HEK293 (cell line): ENCODE results near the gene METAP1D.

Source experiments
- CTCF ChIA-PET: fragments of 350-600 bp; formaldehyde crosslinking; extraction: SDS; loops from one replicate; lab custom pipeline; 2021; ENCODE audit warnings: antibody characterized with exemption; lab: Yijun Ruan, JAX
- POLR2A ChIA-PET: fragments of 300-600 bp; formaldehyde crosslinking; extraction: SDS; loops from one replicate; lab custom pipeline; 2020; ENCODE audit warnings: antibody characterized with exemption, inconsistent platforms; lab: Yijun Ruan, JAX
- H3K27ac ChIP-seq: fragments of 200-500 bp; sonication (Bioruptor generic); 2 replicates; pipeline ENCODE4 v1.5.1; 2014; ENCODE audit warnings: low read depth, low read length, control low read depth, inconsistent platforms; ENCODE audit errors: extremely low read depth
- H3K36me3 ChIP-seq, 2 experiments: fragments of 200-500 bp in 1 of 2; sonication (Bioruptor generic) in 1 of 2; 1 replicate in 1 of 2; 2 replicates in 1 of 2; pipeline ENCODE4 v1.5.1; 2014 to 2017; ENCODE audit warnings: inconsistent platforms in 2 of 2, low read length in 2 of 2; ENCODE audit not compliant: control insufficient read depth in 2 of 2, insufficient read depth in 1 of 2
- H3K4me1 ChIP-seq: fragments of 200-500 bp; sonication (Bioruptor generic); 2 replicates; pipeline ENCODE4 v1.5.1; 2014; ENCODE audit warnings: mild to moderate bottlenecking, low read length, inconsistent platforms; ENCODE audit not compliant: control insufficient read depth, insufficient read depth
- H3K4me3 ChIP-seq: 2 replicates; pipeline ENCODE4 v1.5.1; 2011; ENCODE audit warnings: low read depth, mild to moderate bottlenecking, control low read depth, low read length, moderate library complexity
- H3K9me3 ChIP-seq: fragments of 200-500 bp; sonication (Bioruptor generic); 2 replicates; pipeline ENCODE4 v1.5.1; 2014; ENCODE audit warnings: low read depth, low read length, inconsistent platforms; ENCODE audit not compliant: control insufficient read depth, insufficient read depth
- BCL11B ChIP-seq: fragments of 450-650 bp; formaldehyde crosslinking; IDR thresholded peaks from 2 replicates; pipeline ENCODE4 v1.5.1; 2016; ENCODE audit warnings: low read depth, missing biosample characterization, missing genetic modification characterization
- EGR2 ChIP-seq: fragments of 450-650 bp; formaldehyde crosslinking; IDR thresholded peaks from 2 replicates; pipeline ENCODE4 v1.5.1; 2016; ENCODE audit warnings: low read depth, missing biosample characterization, missing genetic modification characterization
- KLF9 ChIP-seq: fragments of 450-650 bp; formaldehyde crosslinking; IDR thresholded peaks from 2 replicates; pipeline ENCODE4 v1.5.1; 2016; ENCODE audit warnings: missing biosample characterization, missing genetic modification characterization, low read depth
- SP2 ChIP-seq: fragments of 450-650 bp; formaldehyde crosslinking; IDR thresholded peaks from 2 replicates; pipeline ENCODE4 v1.5.1; 2016; ENCODE audit warnings: missing biosample characterization, missing genetic modification characterization
- TRIM28 ChIP-seq: IDR thresholded peaks from 2 replicates; pipeline ENCODE4 v1.6.1; 2011; ENCODE audit warnings: low read length, control low read depth, borderline replicate concordance
- ZBTB17 ChIP-seq: fragments of 450-650 bp; formaldehyde crosslinking; IDR thresholded peaks from 2 replicates; pipeline ENCODE4 v1.5.1; 2016; ENCODE audit warnings: missing biosample characterization, missing genetic modification characterization
- ZBTB20 ChIP-seq: fragments of 450-650 bp; formaldehyde crosslinking; IDR thresholded peaks from 2 replicates; pipeline ENCODE4 v1.5.1; 2016; ENCODE audit warnings: missing biosample characterization, missing genetic modification characterization
- ZFHX2 ChIP-seq: fragments of 450-650 bp; formaldehyde crosslinking; conservative IDR thresholded peaks from 2 replicates; pipeline ENCODE4 v1.5.1; 2016; ENCODE audit warnings: missing biosample characterization, missing genetic modification characterization
- ZFP37 ChIP-seq: fragments of 450-650 bp; formaldehyde crosslinking; IDR thresholded peaks from 2 replicates; pipeline ENCODE4 v1.5.1; 2016; ENCODE audit warnings: missing biosample characterization, missing genetic modification characterization
- ZIC2 ChIP-seq: fragments of 450-650 bp; formaldehyde crosslinking; IDR thresholded peaks from 2 replicates; pipeline ENCODE4 v1.5.1; 2016; ENCODE audit warnings: missing biosample characterization, missing genetic modification characterization
- ZNF114 ChIP-seq: fragments of 450-650 bp; formaldehyde crosslinking; IDR thresholded peaks from 2 replicates; pipeline ENCODE4 v1.5.0; 2017; ENCODE audit warnings: missing biosample characterization, missing genetic modification characterization
- ZNF19 ChIP-seq: fragments of 450-650 bp; formaldehyde crosslinking; IDR thresholded peaks from 2 replicates; pipeline ENCODE4; 2016; ENCODE audit warnings: missing biosample characterization, missing genetic modification characterization, low read depth
- ZNF596 ChIP-seq: fragments of 450-650 bp; IDR thresholded peaks from 2 replicates; pipeline ENCODE4 v1.5.0; 2018; ENCODE audit warnings: missing biosample characterization, mild to moderate bottlenecking, missing genetic modification characterization, moderate library complexity
- ZNF600 ChIP-seq: fragments of 450-650 bp; formaldehyde crosslinking; IDR thresholded peaks from 2 replicates; pipeline ENCODE4 v1.5.1; 2016; ENCODE audit warnings: missing biosample characterization, missing genetic modification characterization
- ZNF624 ChIP-seq: fragments of 450-650 bp; formaldehyde crosslinking; IDR thresholded peaks from 2 replicates; pipeline ENCODE4 v1.5.1; 2017; ENCODE audit warnings: missing biosample characterization, missing genetic modification characterization
- ZNF792 ChIP-seq: fragments of 450-650 bp; formaldehyde crosslinking; IDR thresholded peaks from 2 replicates; pipeline ENCODE4 v1.5.1; 2016; ENCODE audit warnings: missing biosample characterization, missing genetic modification characterization
- TF ChIP-seq, protein P1 (sequence below): fragments of 450-650 bp; formaldehyde crosslinking; IDR thresholded peaks from 2 replicates; pipeline ENCODE4; 2016; ENCODE audit warnings: missing biosample characterization, missing genetic modification characterization
- TF ChIP-seq, protein P2 (sequence below): fragments of 450-650 bp; formaldehyde crosslinking; optimal IDR thresholded peaks from 2 replicates; pipeline ENCODE3; 2016; ENCODE audit warnings: missing biosample characterization, mild to moderate bottlenecking, missing genetic modification characterization
- TF ChIP-seq, protein P3 (sequence below): fragments of 450-650 bp; formaldehyde crosslinking; IDR thresholded peaks from 2 replicates; pipeline ENCODE4 v1.5.1; 2016; ENCODE audit warnings: missing biosample characterization, missing genetic modification characterization
- TF ChIP-seq, protein P4 (sequence below): fragments of 450-650 bp; formaldehyde crosslinking; IDR thresholded peaks from 2 replicates; pipeline ENCODE4 v1.5.1; 2017; ENCODE audit warnings: missing biosample characterization, mild to moderate bottlenecking, missing genetic modification characterization, moderate library complexity
- TF ChIP-seq, protein P5 (sequence below): fragments of 450-650 bp; formaldehyde crosslinking; IDR thresholded peaks from 2 replicates; pipeline ENCODE4 v1.5.1; 2016; ENCODE audit warnings: missing biosample characterization, missing genetic modification characterization
- TF ChIP-seq, protein P6 (sequence below): fragments of 450-650 bp; formaldehyde crosslinking; IDR thresholded peaks from 2 replicates; pipeline ENCODE4 v1.5.1; 2017; ENCODE audit warnings: missing biosample characterization, missing genetic modification characterization

Gene METAP1D

DNA sequence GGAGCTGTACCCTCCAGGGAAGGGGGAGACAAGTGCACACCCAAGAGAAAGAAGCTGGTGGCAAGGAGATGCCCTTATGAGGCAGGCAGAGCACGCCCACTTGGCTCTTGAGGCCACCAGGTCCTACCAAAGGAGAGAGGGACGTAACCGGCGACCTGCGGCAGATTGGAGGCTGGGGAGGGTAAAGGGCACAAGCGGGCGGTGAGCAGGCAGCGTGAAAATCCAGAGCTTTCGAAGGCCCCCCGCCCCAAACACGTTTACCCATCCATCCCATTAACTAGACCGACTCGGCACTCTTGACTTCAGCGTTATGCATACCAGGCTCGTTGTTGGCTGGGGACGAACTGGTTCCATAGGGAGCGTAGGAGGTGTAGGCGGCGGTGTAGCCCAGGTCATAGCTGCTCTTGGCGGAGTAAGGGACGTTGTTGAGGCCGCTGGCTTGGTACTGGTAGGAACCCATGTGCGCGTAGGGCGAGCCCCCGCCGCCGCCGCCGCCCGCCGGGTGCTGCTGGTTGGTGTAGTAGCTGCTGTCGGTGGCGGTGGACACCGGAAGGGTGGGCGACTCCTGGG, 102.2 kb downstream of the METAP1D start (continued):
- TF ChIP-seq ZBTB17, result peak; percentile 91
- TF ChIP-seq ZNF19 (tag by site-specific recombination), result no peak
- TF ChIP-seq, protein P1, sequence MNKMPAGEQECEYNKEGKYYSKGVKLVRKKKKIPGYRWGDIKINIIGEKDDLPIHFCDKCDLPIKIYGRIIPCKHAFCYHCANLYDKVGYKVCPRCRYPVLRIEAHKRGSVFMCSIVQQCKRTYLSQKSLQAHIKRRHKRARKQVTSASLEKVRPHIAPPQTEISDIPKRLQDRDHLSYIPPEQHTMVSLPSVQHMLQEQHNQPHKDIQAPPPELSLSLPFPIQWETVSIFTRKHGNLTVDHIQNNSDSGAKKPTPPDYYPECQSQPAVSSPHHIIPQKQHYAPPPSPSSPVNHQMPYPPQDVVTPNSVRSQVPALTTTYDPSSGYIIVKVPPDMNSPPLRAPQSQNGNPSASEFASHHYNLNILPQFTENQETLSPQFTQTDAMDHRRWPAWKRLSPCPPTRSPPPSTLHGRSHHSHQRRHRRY, result 0 out of 2 replicates have a peak, but pooled peaks have one; percentile 68
- peak; percentile 10 for TF ChIP-seq SP2
- no peak for TF ChIP-seq ZNF114 (tag by site-specific recombination)
- 0 out of 2 replicates have a peak, but pooled peaks have one; percentile 8 for TF ChIP-seq BCL11B (tag by site-specific recombination)
- TF ChIP-seq, protein P2, sequence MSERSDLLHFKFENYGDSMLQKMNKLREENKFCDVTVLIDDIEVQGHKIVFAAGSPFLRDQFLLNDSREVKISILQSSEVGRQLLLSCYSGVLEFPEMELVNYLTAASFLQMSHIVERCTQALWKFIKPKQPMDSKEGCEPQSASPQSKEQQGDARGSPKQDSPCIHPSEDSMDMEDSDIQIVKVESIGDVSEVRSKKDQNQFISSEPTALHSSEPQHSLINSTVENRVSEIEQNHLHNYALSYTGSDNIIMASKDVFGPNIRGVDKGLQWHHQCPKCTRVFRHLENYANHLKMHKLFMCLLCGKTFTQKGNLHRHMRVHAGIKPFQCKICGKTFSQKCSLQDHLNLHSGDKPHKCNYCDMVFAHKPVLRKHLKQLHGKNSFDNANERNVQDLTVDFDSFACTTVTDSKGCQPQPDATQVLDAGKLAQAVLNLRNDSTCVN (tag by site-specific recombination), result no peak
- TF ChIP-seq ZNF600 (tag by site-specific recombination), result 0 out of 2 replicates have a peak, but pooled peaks have one; percentile 17
- TF ChIP-seq, all 188 proteins: peak for 29

DNA sequence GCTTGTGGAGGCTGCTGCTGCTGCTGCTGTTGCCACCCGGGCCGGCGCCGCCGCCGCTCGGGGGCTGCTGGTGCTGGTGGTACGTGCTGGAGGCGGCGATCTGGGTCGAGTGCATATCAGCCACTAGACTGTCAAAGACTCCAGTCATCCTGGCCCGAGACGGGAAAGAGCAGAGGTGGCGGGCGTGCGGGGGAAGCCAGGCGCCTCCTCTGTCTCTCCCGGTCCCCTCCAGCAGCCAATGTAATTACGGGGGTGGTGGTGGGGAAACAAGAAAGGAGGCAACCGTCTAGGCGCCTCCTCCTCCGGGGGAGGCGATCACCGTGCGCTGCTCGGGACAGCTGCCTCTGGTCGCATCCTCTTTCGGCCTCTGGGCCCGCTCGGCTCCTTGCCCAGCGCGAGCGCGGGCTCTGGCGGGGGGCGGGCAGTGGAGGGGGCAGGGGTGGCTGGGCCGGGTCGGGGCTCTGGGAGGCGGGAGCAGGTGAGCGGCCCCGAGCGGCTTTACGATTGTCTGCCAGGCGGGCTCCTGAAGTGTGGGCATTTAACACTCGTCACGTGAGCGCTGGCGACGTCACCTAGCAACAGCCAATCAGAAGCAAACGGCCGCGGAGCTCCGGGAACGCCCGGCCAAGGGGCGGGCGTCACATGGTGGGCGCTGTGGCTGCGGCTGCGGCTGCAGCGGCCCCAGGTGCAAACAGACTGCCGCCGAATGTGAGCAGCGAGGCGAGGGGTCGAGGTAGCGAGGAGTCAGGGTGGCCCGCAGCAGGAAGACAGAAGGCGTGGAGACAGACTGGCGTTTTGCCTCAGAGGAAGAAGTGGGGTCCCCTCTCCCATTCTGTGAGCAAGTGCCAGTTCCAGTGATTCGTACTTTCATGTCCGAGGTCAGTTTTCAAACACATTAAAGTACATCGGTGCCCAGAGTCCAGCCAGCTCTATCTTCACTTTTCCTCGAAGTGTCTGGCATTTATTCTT, 102.9 kb downstream of the METAP1D start, which contains the start of gene DLX2:
TSS of gene DLX2 (minus strand) at position 510 of the 969 bp plus-strand sequence. CDS start at position 148, 362 bp downstream.
- CTCF ChIA-PET, result interaction anchor here (0.5 to 4.5 kb wide), 22 partner anchors 11 to 532 kb away, joined by 3 to 31 read pairs (median 4); partner anchors contain the start of genes DLX1 and HAT1
- H3K27ac ChIP-seq, result peak within 1 kb of the TSS; percentile 99
- POLR2A ChIA-PET, result interaction anchor here (0.6 to 8.7 kb wide), 33 partner anchors 9 to 400 kb away, joined by 3 to 82 read pairs (median 4); partner anchors contain the start of genes DLX1, HAT1 and SLC25A12
- no peaks in the 10 kb centered on the region for H3K9me3 ChIP-seq
- H3K4me3 ChIP-seq, result peak within 1 kb of the TSS; percentile 67
- H3K36me3 ChIP-seq, result peaks cover 0 to 22% of the 10 kb centered on the region in 2 experiments; a peak in 1 of 3 replicates
- peaks cover 14% of the 10 kb centered on the region for H3K4me1 ChIP-seq
- TF ChIP-seq, protein P3, sequence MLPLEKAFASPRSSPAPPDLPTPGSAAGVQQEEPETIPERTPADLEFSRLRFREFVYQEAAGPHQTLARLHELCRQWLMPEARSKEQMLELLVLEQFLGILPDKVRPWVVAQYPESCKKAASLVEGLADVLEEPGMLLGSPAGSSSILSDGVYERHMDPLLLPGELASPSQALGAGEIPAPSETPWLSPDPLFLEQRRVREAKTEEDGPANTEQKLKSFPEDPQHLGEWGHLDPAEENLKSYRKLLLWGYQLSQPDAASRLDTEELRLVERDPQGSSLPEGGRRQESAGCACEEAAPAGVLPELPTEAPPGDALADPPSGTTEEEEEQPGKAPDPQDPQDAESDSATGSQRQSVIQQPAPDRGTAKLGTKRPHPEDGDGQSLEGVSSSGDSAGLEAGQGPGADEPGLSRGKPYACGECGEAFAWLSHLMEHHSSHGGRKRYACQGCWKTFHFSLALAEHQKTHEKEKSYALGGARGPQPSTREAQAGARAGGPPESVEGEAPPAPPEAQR (tag by site-specific recombination), result no peak
- TF ChIP-seq ZFP37 (no peak), ZBTB20 (tag by site-specific recombination) (peak; percentile 33; the same call in 1 of the 2 replicates), KLF9 (tag by site-specific recombination) (peak; percentile 31; the same call in 1 of the 2 replicates), ZNF624 (tag by site-specific recombination) (no peak), SP2 (peak; percentile 76), EGR2 (no peak; the same call in none of the 2 replicates), ZFHX2 (tag by site-specific recombination) (peak; percentile 67), ZNF792 (no peak), ZNF600 (tag by site-specific recombination) (peak; percentile 75), ZNF596 (no peak), TRIM28 (no peak), ZIC2 (tag by site-specific recombination) (peak; percentile 39; the same call in 1 of the 2 replicates)
- TF ChIP-seq, protein P4, sequence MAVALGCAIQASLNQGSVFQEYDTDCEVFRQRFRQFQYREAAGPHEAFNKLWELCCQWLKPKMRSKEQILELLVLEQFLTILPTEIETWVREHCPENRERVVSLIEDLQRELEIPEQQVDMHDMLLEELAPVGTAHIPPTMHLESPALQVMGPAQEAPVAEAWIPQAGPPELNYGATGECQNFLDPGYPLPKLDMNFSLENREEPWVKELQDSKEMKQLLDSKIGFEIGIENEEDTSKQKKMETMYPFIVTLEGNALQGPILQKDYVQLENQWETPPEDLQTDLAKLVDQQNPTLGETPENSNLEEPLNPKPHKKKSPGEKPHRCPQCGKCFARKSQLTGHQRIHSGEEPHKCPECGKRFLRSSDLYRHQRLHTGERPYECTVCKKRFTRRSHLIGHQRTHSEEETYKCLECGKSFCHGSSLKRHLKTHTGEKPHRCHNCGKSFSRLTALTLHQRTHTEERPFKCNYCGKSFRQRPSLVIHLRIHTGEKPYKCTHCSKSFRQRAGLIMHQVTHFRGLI (tag by site-specific recombination), result peak; percentile 78; the same call in 1 of the 2 replicates
- TF ChIP-seq, protein P5, sequence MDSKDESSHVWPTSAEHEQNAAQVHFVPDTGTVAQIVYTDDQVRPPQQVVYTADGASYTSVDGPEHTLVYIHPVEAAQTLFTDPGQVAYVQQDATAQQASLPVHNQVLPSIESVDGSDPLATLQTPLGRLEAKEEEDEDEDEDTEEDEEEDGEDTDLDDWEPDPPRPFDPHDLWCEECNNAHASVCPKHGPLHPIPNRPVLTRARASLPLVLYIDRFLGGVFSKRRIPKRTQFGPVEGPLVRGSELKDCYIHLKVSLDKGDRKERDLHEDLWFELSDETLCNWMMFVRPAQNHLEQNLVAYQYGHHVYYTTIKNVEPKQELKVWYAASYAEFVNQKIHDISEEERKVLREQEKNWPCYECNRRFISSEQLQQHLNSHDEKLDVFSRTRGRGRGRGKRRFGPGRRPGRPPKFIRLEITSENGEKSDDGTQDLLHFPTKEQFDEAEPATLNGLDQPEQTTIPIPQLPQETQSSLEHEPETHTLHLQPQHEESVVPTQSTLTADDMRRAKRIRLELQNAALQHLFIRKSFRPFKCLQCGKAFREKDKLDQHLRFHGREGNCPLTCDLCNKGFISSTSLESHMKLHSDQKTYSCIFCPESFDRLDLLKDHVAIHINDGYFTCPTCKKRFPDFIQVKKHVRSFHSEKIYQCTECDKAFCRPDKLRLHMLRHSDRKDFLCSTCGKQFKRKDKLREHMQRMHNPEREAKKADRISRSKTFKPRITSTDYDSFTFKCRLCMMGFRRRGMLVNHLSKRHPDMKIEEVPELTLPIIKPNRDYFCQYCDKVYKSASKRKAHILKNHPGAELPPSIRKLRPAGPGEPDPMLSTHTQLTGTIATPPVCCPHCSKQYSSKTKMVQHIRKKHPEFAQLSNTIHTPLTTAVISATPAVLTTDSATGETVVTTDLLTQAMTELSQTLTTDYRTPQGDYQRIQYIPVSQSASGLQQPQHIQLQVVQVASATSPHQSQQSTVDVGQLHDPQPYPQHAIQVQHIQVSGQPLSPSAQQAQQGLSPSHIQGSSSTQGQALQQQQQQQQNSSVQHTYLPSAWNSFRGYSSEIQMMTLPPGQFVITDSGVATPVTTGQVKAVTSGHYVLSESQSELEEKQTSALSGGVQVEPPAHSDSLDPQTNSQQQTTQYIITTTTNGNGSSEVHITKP (tag by site-specific recombination), result no peak
- TF ChIP-seq, protein P6, sequence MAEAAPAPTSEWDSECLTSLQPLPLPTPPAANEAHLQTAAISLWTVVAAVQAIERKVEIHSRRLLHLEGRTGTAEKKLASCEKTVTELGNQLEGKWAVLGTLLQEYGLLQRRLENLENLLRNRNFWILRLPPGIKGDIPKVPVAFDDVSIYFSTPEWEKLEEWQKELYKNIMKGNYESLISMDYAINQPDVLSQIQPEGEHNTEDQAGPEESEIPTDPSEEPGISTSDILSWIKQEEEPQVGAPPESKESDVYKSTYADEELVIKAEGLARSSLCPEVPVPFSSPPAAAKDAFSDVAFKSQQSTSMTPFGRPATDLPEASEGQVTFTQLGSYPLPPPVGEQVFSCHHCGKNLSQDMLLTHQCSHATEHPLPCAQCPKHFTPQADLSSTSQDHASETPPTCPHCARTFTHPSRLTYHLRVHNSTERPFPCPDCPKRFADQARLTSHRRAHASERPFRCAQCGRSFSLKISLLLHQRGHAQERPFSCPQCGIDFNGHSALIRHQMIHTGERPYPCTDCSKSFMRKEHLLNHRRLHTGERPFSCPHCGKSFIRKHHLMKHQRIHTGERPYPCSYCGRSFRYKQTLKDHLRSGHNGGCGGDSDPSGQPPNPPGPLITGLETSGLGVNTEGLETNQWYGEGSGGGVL (tag by site-specific recombination), result peak; percentile 88
